HT1080 (cell line): ENCODE results near the gene DIS3L2. TPM values are rescaled to one million over a fixed set of nuclear protein-coding genes. Genes with fewer than 3 reads are reported as not detected.
"Not testable (repeated sequence)": the region's sequence is repeated elsewhere in the genome, so short reads cannot be mapped to it uniquely, and the experiment has no call there.

Source experiments
- DNase-seq: peaks from one replicate; pipeline ENCODE4 v3.0.0-alpha.2; 2015; ENCODE audit warnings: low read depth
- total RNA-seq: library from RNA; depleted of rRNA; stranded (reverse); fragments of >200 nt; shearing (Covaris generic); gene quantifications from 2 replicates; pipeline ENCODE4 v1.2.3, GENCODE V29; 2014

DIS3L2 gene
- total RNA-seq, 1 experiment from 2014 or later = 25.7 TPM

- no peak for DNase-seq
These were observed 150.0 kb downstream of the DIS3L2 start for GRCh38 chr2:232111551-232111950.

- peak; percentile 46 for DNase-seq
These were observed 152.3 kb downstream of the DIS3L2 start for GRCh38 chr2:232113821-232114220.

GRCh38 chr2:232115728-232116361, 154.3 kb downstream of the DIS3L2 start:
- not testable (repeated sequence) for DNase-seq

GRCh38 chr2:232116852-232117251, 155.3 kb downstream of the DIS3L2 start:
- no peak for DNase-seq

- DNase-seq = no peak
These were observed 155.9 kb downstream of the DIS3L2 start for GRCh38 chr2:232117413-232117812.

- DNase-seq = no peak
These were observed 159.4 kb downstream of the DIS3L2 start for GRCh38 chr2:232120911-232121310.

- no peak for DNase-seq
These were observed 162.8 kb downstream of the DIS3L2 start for GRCh38 chr2:232124309-232124708.

- no peak for DNase-seq
These were observed 165.0 kb downstream of the DIS3L2 start for GRCh38 chr2:232126301-232127099.

- DNase-seq = no peak
These were observed 168.0 kb downstream of the DIS3L2 start for GRCh38 chr2:232129483-232129882.

GRCh38 chr2:232132181-232132580, 170.7 kb downstream of the DIS3L2 start:
- DNase-seq = no peak

GRCh38 chr2:232133078-232133477, 171.6 kb downstream of the DIS3L2 start:
- DNase-seq = no peak

- DNase-seq = no peak
These were observed 173.4 kb downstream of the DIS3L2 start for GRCh38 chr2:232134939-232135338.

GRCh38 chr2:232137356-232138147, 176.0 kb downstream of the DIS3L2 start:
- DNase-seq = peak; percentile 28

- DNase-seq = no peak
These were observed 176.9 kb downstream of the DIS3L2 start for GRCh38 chr2:232138441-232138840.

- no peak for DNase-seq
These were observed 177.7 kb downstream of the DIS3L2 start for GRCh38 chr2:232139171-232139594.

- DNase-seq = no peak
These were observed 178.5 kb downstream of the DIS3L2 start for GRCh38 chr2:232139786-232140562.

GRCh38 chr2:232141591-232141990, 180.1 kb downstream of the DIS3L2 start:
- DNase-seq = no peak

GRCh38 chr2:232142049-232142448, 180.5 kb downstream of the DIS3L2 start:
- DNase-seq = peak; percentile 40

- no peak for DNase-seq
These were observed 181.0 kb downstream of the DIS3L2 start for GRCh38 chr2:232142502-232142901.

GRCh38 chr2:232146294-232146693, 184.8 kb downstream of the DIS3L2 start:
- DNase-seq = no peak

GRCh38 chr2:232147440-232148077, 186.0 kb downstream of the DIS3L2 start:
- DNase-seq = no peak
